IgD-negative memory B cell (primary cell): ENCODE results near the gene RFNG. TPM values are rescaled to one million over a fixed set of nuclear protein-coding genes. Genes with fewer than 3 reads are reported as not detected.
A peak's percentile ranks its signal among the peaks of the same experiment; 100 is the strongest.

Experiments used
- H3K27ac Mint-ChIP-seq, 3 donors: one replicate each; pipeline ENCODE4 v1.8.0; 2020 to 2022; ENCODE audit warnings: mild to moderate bottlenecking in 3 of 3, mixed read lengths in 3 of 3, moderate library complexity in 1 of 3
- H3K27me3 Mint-ChIP-seq: one replicate; pipeline ENCODE4 v1.8.0; 2021; ENCODE audit warnings: mixed read lengths
- H3K36me3 Mint-ChIP-seq: one replicate; pipeline ENCODE4 v1.8.0; 2020; ENCODE audit warnings: mild to moderate bottlenecking, mixed read lengths
- H3K4me1 Mint-ChIP-seq, 3 donors: one replicate each; pipeline ENCODE4 v1.8.0; 2020 to 2022; ENCODE audit warnings: mixed read lengths in 3 of 3, mild to moderate bottlenecking in 1 of 3
- H3K4me3 Mint-ChIP-seq, 4 donors: one replicate each; pipeline ENCODE4 v1.8.0; 2020 to 2022; ENCODE audit warnings: mild to moderate bottlenecking in 4 of 4, mixed read lengths in 4 of 4, moderate library complexity in 3 of 4
- H3K9me3 Mint-ChIP-seq, 3 donors: one replicate each; pipeline ENCODE4 v1.8.0; 2020 to 2021; ENCODE audit warnings: mixed read lengths in 3 of 3, mild to moderate bottlenecking in 1 of 3
- polyA plus RNA-seq: library from polyadenylated mRNA; unstranded; fragments of 300-500 nt; fragmentation: Illumina TruSeq; gene quantifications from one replicate; pipeline ENCODE4 v1.2.3, GENCODE V29; 2021

RFNG gene, protein sequence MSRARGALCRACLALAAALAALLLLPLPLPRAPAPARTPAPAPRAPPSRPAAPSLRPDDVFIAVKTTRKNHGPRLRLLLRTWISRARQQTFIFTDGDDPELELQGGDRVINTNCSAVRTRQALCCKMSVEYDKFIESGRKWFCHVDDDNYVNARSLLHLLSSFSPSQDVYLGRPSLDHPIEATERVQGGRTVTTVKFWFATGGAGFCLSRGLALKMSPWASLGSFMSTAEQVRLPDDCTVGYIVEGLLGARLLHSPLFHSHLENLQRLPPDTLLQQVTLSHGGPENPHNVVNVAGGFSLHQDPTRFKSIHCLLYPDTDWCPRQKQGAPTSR
- 4.1 TPM for polyA plus RNA-seq

GRCh38 chr17:82051776-82052637 is at the start of gene RFNG, which contains the start of gene GPS1:
Gene RFNG (minus strand): TSS chr17:82051811. CDS start chr17:82051766, 45 bp downstream.
Gene GPS1 (plus strand): TSS chr17:82051898. CDS start chr17:82051932, 34 bp downstream.
- Mint-ChIP-seq H3K4me1 (peaks cover 0 to 5% (median 3%) of the 10 kb centered on the region in 3 donors), H3K27ac (peak within 1 kb of the TSS in 1 of 3 donors; percentile 82), H3K27me3 (no peaks in the 10 kb centered on the region), H3K4me3 (peak within 1 kb of the TSS; percentile 75 to 91 (median 84)), H3K9me3 (no peaks in the 10 kb centered on the region), H3K36me3 (no peaks in the 10 kb centered on the region)

- H3K4me3 Mint-ChIP-seq: peak overlapping the region in 2 of 4 donors; percentile 32 to 68
- no peaks in the 10 kb centered on the region for H3K36me3 Mint-ChIP-seq
- peak overlapping the region in 1 of 3 donors; percentile 58 for H3K27ac Mint-ChIP-seq
Observed at GRCh38 chr17:82101301-82101715, 49.7 kb upstream of the RFNG start.

GRCh38 chr17:82100502-82101298 is 49.1 kb upstream of the RFNG start:
- peak overlapping the region; percentile 89 to 92 (median 89) for H3K27ac Mint-ChIP-seq

More at GRCh38 chr17:82101301-82101715, 49.7 kb upstream of the RFNG start:
- Mint-ChIP-seq H3K27me3 (no peaks in the 10 kb centered on the region), H3K4me1 (peaks cover 9 to 12% (median 9%) of the 10 kb centered on the region in 3 donors), H3K9me3 (no peaks in the 10 kb centered on the region)

GRCh38 chr17:82098939-82099763 is 47.5 kb upstream of the RFNG start:
- H3K9me3 Mint-ChIP-seq: no peaks in the 10 kb centered on the region
- peaks cover 2 to 5% (median 5%) of the 10 kb centered on the region in 3 donors for H3K4me1 Mint-ChIP-seq
- H3K36me3 Mint-ChIP-seq: no peaks in the 10 kb centered on the region
- no peaks in the 10 kb centered on the region for H3K27me3 Mint-ChIP-seq
- H3K4me3 Mint-ChIP-seq: peak overlapping the region; percentile 81 to 94 (median 86)
- H3K27ac Mint-ChIP-seq: peak overlapping the region; percentile 89 to 92 (median 89)

More at GRCh38 chr17:82100502-82101298, 49.1 kb upstream of the RFNG start:
- peaks cover 4 to 7% (median 5%) of the 10 kb centered on the region in 3 donors for H3K4me1 Mint-ChIP-seq
- H3K4me3 Mint-ChIP-seq: peak overlapping the region in 3 of 4 donors; percentile 47 to 94 (median 82)
- H3K36me3 Mint-ChIP-seq: no peaks in the 10 kb centered on the region
- H3K9me3 Mint-ChIP-seq: no peaks in the 10 kb centered on the region
- H3K27me3 Mint-ChIP-seq: no peaks in the 10 kb centered on the region

- no peaks in the 10 kb centered on the region for H3K36me3 Mint-ChIP-seq
Observed at GRCh38 chr17:82098169-82098938, 46.7 kb upstream of the RFNG start, which contains the start of gene FASN. Gene FASN (minus strand): TSS chr17:82098236. CDS start chr17:82096445, 1,791 bp downstream.

DNA sequence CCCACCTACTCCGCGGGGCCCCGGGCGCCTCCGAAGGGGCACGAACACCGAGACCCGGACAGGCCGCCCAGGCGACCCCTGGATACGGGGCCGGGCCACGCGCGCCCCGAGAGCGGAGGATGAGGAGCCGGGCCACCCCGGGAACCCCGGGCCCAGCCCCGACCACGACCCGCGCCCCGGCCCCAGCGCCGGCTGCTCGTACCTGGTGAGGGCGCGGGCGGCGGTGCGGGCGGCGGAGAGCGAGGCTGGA is 46.2 kb upstream of the RFNG start:
- no peak overlapping the region for H3K27ac Mint-ChIP-seq
- H3K36me3 Mint-ChIP-seq: no peaks in the 10 kb centered on the region
- H3K4me1 Mint-ChIP-seq: peaks cover 2 to 5% (median 5%) of the 10 kb centered on the region in 3 donors
- peak overlapping the region in 3 of 4 donors; percentile 49 to 82 (median 79) for H3K4me3 Mint-ChIP-seq
- no peaks in the 10 kb centered on the region for H3K27me3 Mint-ChIP-seq
- H3K9me3 Mint-ChIP-seq: no peaks in the 10 kb centered on the region

More at GRCh38 chr17:82098169-82098938, 46.7 kb upstream of the RFNG start, which contains the start of gene FASN:
- peak within 1 kb of the TSS; percentile 81 to 90 (median 82) for H3K4me3 Mint-ChIP-seq
- H3K27ac Mint-ChIP-seq: peak within 1 kb of the TSS in 1 of 3 donors; percentile 92
- peaks cover 2 to 5% (median 5%) of the 10 kb centered on the region in 3 donors for H3K4me1 Mint-ChIP-seq
- no peaks in the 10 kb centered on the region for H3K27me3 Mint-ChIP-seq
- H3K9me3 Mint-ChIP-seq: no peaks in the 10 kb centered on the region

DNA sequence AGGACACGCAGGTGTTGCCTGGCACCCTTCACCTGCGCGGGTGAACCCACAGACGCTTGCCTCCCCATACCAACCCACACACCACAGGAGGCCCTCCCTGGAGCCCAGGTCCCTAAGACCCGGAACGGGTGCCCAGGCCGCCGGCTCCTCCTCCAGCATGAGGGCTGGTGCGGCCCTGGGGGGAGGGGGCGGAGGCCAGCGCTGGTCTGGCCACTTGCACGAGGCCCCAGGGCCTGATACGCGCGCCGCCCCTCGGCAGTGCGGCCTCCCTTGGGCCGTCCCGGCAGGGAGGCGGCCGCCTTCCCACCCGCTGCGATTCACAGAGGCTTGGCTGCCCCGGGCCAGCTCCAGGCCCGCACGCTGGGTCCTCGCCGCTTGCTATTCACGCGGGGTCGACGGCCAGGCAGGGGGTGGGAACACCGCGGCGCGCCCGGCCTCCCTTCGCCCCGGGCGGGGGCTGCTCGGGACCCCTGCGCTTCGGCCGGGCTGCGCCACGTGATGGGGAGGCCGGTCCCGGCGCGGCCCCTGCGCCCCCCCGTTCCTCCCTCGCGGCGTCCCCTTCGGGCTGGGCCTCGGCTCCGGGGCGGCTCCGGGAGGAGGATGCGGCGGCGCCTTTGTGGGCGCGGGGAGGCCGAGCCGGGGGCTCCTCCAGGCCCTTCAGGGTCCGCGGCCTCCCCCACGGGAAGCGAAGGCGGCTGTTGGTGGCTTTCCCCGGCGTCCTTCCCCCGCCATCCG is 45.7 kb upstream of the RFNG start:
- Mint-ChIP-seq H3K4me3 (peak overlapping the region in 3 of 4 donors; percentile 46 to 83 (median 82)), H3K4me1 (peaks cover 2 to 5% (median 5%) of the 10 kb centered on the region in 3 donors), H3K9me3 (no peaks in the 10 kb centered on the region), H3K36me3 (no peaks in the 10 kb centered on the region), H3K27ac (no peak overlapping the region), H3K27me3 (no peaks in the 10 kb centered on the region)

- Mint-ChIP-seq H3K36me3 (no peaks in the 10 kb centered on the region), H3K27ac (no peak overlapping the region), H3K27me3 (no peaks in the 10 kb centered on the region), H3K4me1 (peaks cover 2 to 5% (median 5%) of the 10 kb centered on the region in 3 donors), H3K4me3 (peak overlapping the region in 3 of 4 donors; percentile 46 to 83 (median 78)), H3K9me3 (no peaks in the 10 kb centered on the region)
Observed at GRCh38 chr17:82096709-82097183, 45.1 kb upstream of the RFNG start.

GRCh38 chr17:82095777-82096708 is 44.4 kb upstream of the RFNG start:
- H3K27me3 Mint-ChIP-seq: no peaks in the 10 kb centered on the region
- peak overlapping the region in 3 of 4 donors; percentile 65 to 83 (median 78) for H3K4me3 Mint-ChIP-seq
- peak overlapping the region in 2 of 3 donors; percentile 10 to 39 for H3K27ac Mint-ChIP-seq
- no peaks in the 10 kb centered on the region for H3K36me3 Mint-ChIP-seq
- peaks cover 2 to 5% (median 5%) of the 10 kb centered on the region in 3 donors for H3K4me1 Mint-ChIP-seq
- H3K9me3 Mint-ChIP-seq: no peaks in the 10 kb centered on the region

DNA sequence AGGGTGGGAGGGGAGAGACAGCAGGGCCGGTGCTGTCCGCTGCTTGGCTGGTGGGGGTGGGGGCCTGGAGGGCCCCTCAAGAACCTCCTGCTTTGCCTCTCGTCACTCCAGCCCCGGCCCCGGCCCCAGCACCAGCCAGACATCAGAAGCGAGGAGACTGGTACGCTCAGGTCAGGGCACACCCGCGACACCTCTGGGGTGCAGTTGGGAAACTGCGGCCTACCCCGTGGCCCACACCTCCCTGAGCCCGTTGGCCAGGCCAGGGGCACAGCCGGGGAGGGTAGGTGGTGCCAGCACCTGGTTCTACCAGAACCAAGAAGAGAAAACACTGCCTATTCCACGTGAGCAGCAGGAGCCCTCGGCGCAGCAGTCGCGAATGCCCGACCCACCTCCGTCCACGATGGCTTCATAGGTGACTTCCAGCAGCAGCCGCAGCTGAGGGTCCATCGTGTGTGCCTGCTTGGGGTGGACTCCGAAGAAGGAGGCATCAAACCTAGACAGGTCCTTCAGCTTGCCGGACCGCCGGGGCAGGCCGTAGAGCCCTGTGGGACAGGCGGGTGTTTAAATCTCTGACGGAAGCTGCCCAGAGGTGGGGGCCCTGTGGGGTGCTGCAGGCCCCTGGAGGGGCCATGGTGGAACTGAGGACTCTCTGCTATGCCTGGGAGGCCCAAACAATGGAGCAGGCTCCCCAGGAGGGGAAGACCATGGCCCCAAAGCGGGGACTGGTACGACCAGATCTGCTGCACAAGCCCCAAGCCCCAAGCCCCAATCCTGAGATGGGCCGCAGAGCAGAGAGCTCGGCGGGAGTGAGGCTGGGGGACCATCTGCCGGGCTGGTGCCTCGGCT is 43.5 kb upstream of the RFNG start:
- no peaks in the 10 kb centered on the region for H3K27me3 Mint-ChIP-seq
- no peaks in the 10 kb centered on the region for H3K36me3 Mint-ChIP-seq
- H3K9me3 Mint-ChIP-seq: no peaks in the 10 kb centered on the region
- peak overlapping the region in 1 of 3 donors; percentile 39 for H3K27ac Mint-ChIP-seq
- H3K4me3 Mint-ChIP-seq: peak overlapping the region in 2 of 4 donors; percentile 45 to 65
- peaks cover 2 to 5% (median 3%) of the 10 kb centered on the region in 3 donors for H3K4me1 Mint-ChIP-seq
